H9 (cell line): Measurements from ENCODE around the gene BACH2. TPM values are rescaled to one million over a fixed set of nuclear protein-coding genes. Genes with fewer than 3 reads are reported as not detected.

Source experiments
- DNase-seq: peaks from one replicate; pipeline ENCODE4 v3.0.0-alpha.2; 2017
- H2AFZ ChIP-seq: one replicate; pipeline ENCODE4 v1.6.1; 2013; ENCODE audit warnings: mild to moderate bottlenecking, low read length, control low read depth, moderate library complexity
- H2AK5ac ChIP-seq: 2 replicates; pipeline ENCODE4 v1.6.1; 2013; ENCODE audit warnings: low read length, control low read depth, mixed read lengths; ENCODE audit not compliant: insufficient read length
- H2BK120ac ChIP-seq: one replicate; pipeline ENCODE4 v1.6.1; 2013; ENCODE audit warnings: low read depth, mild to moderate bottlenecking, low read length, control low read depth, inconsistent platforms; ENCODE audit not compliant: poor library complexity, severe bottlenecking
- H2BK12ac ChIP-seq: 2 replicates; pipeline ENCODE4 v1.6.1; 2013; ENCODE audit warnings: low read length, control low read depth, mixed read lengths, low read depth; ENCODE audit not compliant: insufficient read length
- H2BK15ac ChIP-seq: 2 replicates; pipeline ENCODE4 v1.6.1; 2013; ENCODE audit warnings: low read depth, low read length, control low read depth
- H2BK20ac ChIP-seq: one replicate; pipeline ENCODE4 v1.6.1; 2013; ENCODE audit warnings: low read depth, mild to moderate bottlenecking, low read length, control low read depth, inconsistent platforms; ENCODE audit not compliant: poor library complexity, severe bottlenecking
- H2BK5ac ChIP-seq: 2 replicates; pipeline ENCODE4 v1.6.1; 2013; ENCODE audit warnings: low read length, control low read depth, mixed read lengths; ENCODE audit not compliant: insufficient read length
- H3K14ac ChIP-seq: 2 replicates; pipeline ENCODE4 v1.6.1; 2013; ENCODE audit warnings: low read length, control low read depth; ENCODE audit not compliant: insufficient read depth
- H3K18ac ChIP-seq: 2 replicates; pipeline ENCODE4 v1.6.1; 2013; ENCODE audit warnings: low read depth, mild to moderate bottlenecking, mixed read lengths, low read length, control low read depth; ENCODE audit not compliant: insufficient read length
- H3K23ac ChIP-seq: 2 replicates; pipeline ENCODE4 v1.6.1; 2013; ENCODE audit warnings: low read length, control low read depth, mixed read lengths, low read depth; ENCODE audit not compliant: insufficient read length
- H3K23me2 ChIP-seq: 2 replicates; pipeline ENCODE4 v1.6.1; 2013; ENCODE audit warnings: low read depth, mild to moderate bottlenecking, mixed read lengths, low read length, control low read depth; ENCODE audit not compliant: insufficient read length, poor library complexity, severe bottlenecking
- H3K27ac ChIP-seq: 2 replicates; pipeline ENCODE4 v1.5.1; 2013; ENCODE audit warnings: low read length, control low read depth, mixed read lengths, low read depth; ENCODE audit not compliant: insufficient read length
- H3K27me3 ChIP-seq: 2 replicates; pipeline ENCODE4 v1.6.1; 2013; ENCODE audit warnings: low read length, control low read depth, inconsistent platforms; ENCODE audit not compliant: insufficient read depth
- H3K4ac ChIP-seq: 2 replicates; pipeline ENCODE4 v1.6.1; 2013; ENCODE audit warnings: low read depth, mild to moderate bottlenecking, control low read depth, inconsistent platforms, low read length, moderate library complexity
- H3K4me1 ChIP-seq: 2 replicates; pipeline ENCODE4 v1.6.1; 2013; ENCODE audit warnings: low read length, control low read depth, inconsistent platforms; ENCODE audit not compliant: insufficient read depth
- H3K4me2 ChIP-seq: 2 replicates; pipeline ENCODE4 v1.6.1; 2013; ENCODE audit warnings: low read length, control low read depth, mixed read lengths; ENCODE audit not compliant: insufficient read length, insufficient read depth
- H3K56ac ChIP-seq: 2 replicates; pipeline ENCODE4 v1.6.1; 2013; ENCODE audit warnings: low read depth, mild to moderate bottlenecking, mixed read lengths, low read length, control low read depth; ENCODE audit not compliant: insufficient read length
- H3K79me1 ChIP-seq: 2 replicates; pipeline ENCODE4 v1.6.1; 2013; ENCODE audit warnings: low read depth, mild to moderate bottlenecking, moderate library complexity, low read length, control low read depth, inconsistent platforms; ENCODE audit not compliant: insufficient read depth, poor library complexity, severe bottlenecking
- H3K79me2 ChIP-seq: 2 replicates; pipeline ENCODE4 v1.6.1; 2013; ENCODE audit warnings: low read length, control low read depth, inconsistent platforms; ENCODE audit not compliant: insufficient read depth
- H3K9ac ChIP-seq: 2 replicates; pipeline ENCODE4 v1.6.1; 2013; ENCODE audit warnings: low read length, control low read depth, mixed read lengths; ENCODE audit not compliant: insufficient read length; ENCODE audit errors: extremely low read depth
- H3K9me3 ChIP-seq: one replicate; pipeline ENCODE4 v1.6.1; 2013; ENCODE audit warnings: low read depth, low read length, inconsistent platforms; ENCODE audit not compliant: control insufficient read depth
- H3T11ph ChIP-seq: one replicate; pipeline ENCODE4 v1.6.1; 2013; ENCODE audit warnings: mild to moderate bottlenecking, low read length, control low read depth, inconsistent platforms
- H4K20me1 ChIP-seq: one replicate; pipeline ENCODE4 v1.6.1; 2013; ENCODE audit not compliant: control insufficient read depth, insufficient read length, insufficient read depth
- H4K5ac ChIP-seq: 2 replicates; pipeline ENCODE4 v1.6.1; 2013; ENCODE audit warnings: low read depth, mild to moderate bottlenecking, mixed read lengths, low read length, control low read depth; ENCODE audit not compliant: insufficient read length
- H4K8ac ChIP-seq: replicated peaks from 2 replicates; pipeline ENCODE4 v1.6.1; 2013; ENCODE audit warnings: low read length, control low read depth, mixed read lengths, low read depth; ENCODE audit not compliant: insufficient read length
- H4K91ac ChIP-seq: 2 replicates; pipeline ENCODE4 v1.6.1; 2013; ENCODE audit warnings: low read depth, mild to moderate bottlenecking, moderate library complexity, mixed read lengths, low read length, control low read depth; ENCODE audit not compliant: insufficient read length
- H3K27ac Mint-ChIP-seq, 3 experiments: 2 replicates in 2 of 3; 3 replicates in 1 of 3; pipeline ENCODE4 v1.8.0; 2020 to 2021; ENCODE audit warnings: mixed read lengths in 3 of 3, mild to moderate bottlenecking in 1 of 3, moderate library complexity in 1 of 3
- H3K27me3 Mint-ChIP-seq: 2 replicates; pipeline ENCODE4 v1.8.0; 2021; ENCODE audit warnings: low read depth, mild to moderate bottlenecking, moderate library complexity, mixed read lengths
- H3K36me3 Mint-ChIP-seq, 3 experiments: 2 replicates in 2 of 3; 3 replicates in 1 of 3; pipeline ENCODE4 v1.8.0; 2020 to 2021; ENCODE audit warnings: low read depth in 3 of 3, mixed read lengths in 3 of 3; ENCODE audit not compliant: insufficient read depth in 1 of 3
- H3K4me1 Mint-ChIP-seq, 2 experiments: 2 replicates each; pipeline ENCODE4 v1.8.0; 2020; ENCODE audit warnings: mixed read lengths in 2 of 2
- H3K4me3 Mint-ChIP-seq, 2 experiments: 2 replicates in 1 of 2; 3 replicates in 1 of 2; pipeline ENCODE4 v1.8.0; 2020 to 2021; ENCODE audit warnings: mild to moderate bottlenecking in 2 of 2, mixed read lengths in 2 of 2, moderate library complexity in 1 of 2
- H3K9me3 Mint-ChIP-seq, 2 experiments: 2 replicates in 1 of 2; 3 replicates in 1 of 2; pipeline ENCODE4 v1.8.0; 2020; ENCODE audit warnings: mild to moderate bottlenecking in 2 of 2, mixed read lengths in 2 of 2, moderate library complexity in 1 of 2
- CTCF ChIP-seq: fragments of 200-600 bp; sonication (generic); conservative IDR thresholded peaks from 3 replicates; pipeline ENCODE4 v1.8.0; 2021; ENCODE audit warnings: antibody characterized with exemption, mild to moderate bottlenecking
- WGBS: extraction: QIAGEN DNeasy Blood & Tissue Kit; methylation state at CpG from one replicate; pipeline ENCODE4 v1.1.7; 2013; ENCODE audit warnings: missing lambda C conversion rate, low lambda C conversion rate, mixed read lengths; ENCODE audit not compliant: insufficient read length; ENCODE audit errors: extremely low coverage; 5-methylcytosine and 5-hydroxymethylcytosine counted together
- total RNA-seq: library from RNA; stranded (reverse); gene quantifications from 2 replicates; pipeline ENCODE4 v1.2.1, GENCODE V29; 2021

BACH2 gene
- total RNA-seq, 1 experiment from 2014 or later = 2.0 TPM

- H2BK15ac ChIP-seq = no peak overlapping the region
- no peak overlapping the region for H3K27ac ChIP-seq
- no peak overlapping the region for H2BK12ac ChIP-seq
- no peak overlapping the region for H2AFZ ChIP-seq
- no peak overlapping the region for H3K27ac Mint-ChIP-seq
- H2BK120ac ChIP-seq = no peak overlapping the region
- H3K9ac ChIP-seq = no peak overlapping the region
- no peak overlapping the region for H4K8ac ChIP-seq
- H4K5ac ChIP-seq = no peak overlapping the region
- no peaks in the 10 kb centered on the region; a peak in 1 of 5 replicates for H3K9me3 Mint-ChIP-seq
- H4K91ac ChIP-seq = no peak overlapping the region
- no peak overlapping the region for H2BK20ac ChIP-seq
- no peak overlapping the region for H2BK5ac ChIP-seq
- H3K79me2 ChIP-seq = no peaks in the 10 kb centered on the region
- peaks cover 25 to 31% of the 10 kb centered on the region in 2 experiments for H3K4me1 Mint-ChIP-seq
- peak overlapping the region in 1 of 2 experiments; percentile 85; a peak in 2 of 5 replicates for H3K4me3 Mint-ChIP-seq
- WGBS = no CpG with 5 or more reads among the region's 5 CpGs
- no peaks in the 10 kb centered on the region; the same call in 1 of the 2 replicates for H3K4me1 ChIP-seq
- no peak for TF ChIP-seq CTCF
- H3K9me3 ChIP-seq = no peaks in the 10 kb centered on the region
- no peak overlapping the region for H3K23ac ChIP-seq
- no peak overlapping the region for H3K18ac ChIP-seq
- H4K20me1 ChIP-seq = no peaks in the 10 kb centered on the region
- H3K36me3 Mint-ChIP-seq = peaks cover 0 to 3% (median 0%) of the 10 kb centered on the region in 3 experiments; a peak in 1 of 7 replicates
- H3K79me1 ChIP-seq = no peaks in the 10 kb centered on the region
- no peak overlapping the region for H3K4ac ChIP-seq
- H3K27me3 Mint-ChIP-seq = peaks cover 54% of the 10 kb centered on the region
- no peak overlapping the region for H3T11ph ChIP-seq
- H3K4me2 ChIP-seq = no peak overlapping the region
- H3K23me2 ChIP-seq = peaks cover 20% of the 10 kb centered on the region
- no peak overlapping the region for H2AK5ac ChIP-seq
- H3K56ac ChIP-seq = no peak overlapping the region
- H3K27me3 ChIP-seq = peaks cover 18% of the 10 kb centered on the region; the same call in 1 of the 2 replicates
- no peak for DNase-seq
- H3K14ac ChIP-seq = no peak overlapping the region
Observed at GRCh38 chr6:90294008-90294511, 2.6 kb downstream of the BACH2 start.
